SK-N-SH treated with all-trans-retinoic acid at 6 μM for 48 hours (cell line): ENCODE data around the gene GAPDHS.

Source experiments
- ATAC-seq: fragments of 200-7000 bp; cut with Tn5 transposase; 3 replicates; pipeline ENCODE4 v1.9.1; 2020; ENCODE audit warnings: mild to moderate bottlenecking, moderate library complexity
- ARNTL ChIP-seq: fragments of 450-650 bp; formaldehyde crosslinking; IDR thresholded peaks from 2 replicates; pipeline ENCODE4 v1.5.0; 2020; ENCODE audit warnings: low read depth, mild to moderate bottlenecking, moderate library complexity, borderline replicate concordance
- ESRRG ChIP-seq: fragments of 250-450 bp; sonication (Bioruptor Pico); IDR thresholded peaks from 2 replicates; pipeline ENCODE4 v1.6.1; 2021; ENCODE audit warnings: mild to moderate bottlenecking
- GLIS3 ChIP-seq: fragments of 250-450 bp; sonication (Bioruptor Pico); IDR thresholded peaks from 2 replicates; pipeline ENCODE4 v1.5.0; 2020; ENCODE audit warnings: mild to moderate bottlenecking, moderate library complexity
- ISL1 ChIP-seq: fragments of 250-450 bp; sonication (Bioruptor Pico); IDR thresholded peaks from 2 replicates; pipeline ENCODE4 v2.1.2; 2022; ENCODE audit warnings: mild to moderate bottlenecking, moderate library complexity
- OSR1 ChIP-seq: fragments of 250-450 bp; sonication (Bioruptor Pico); IDR thresholded peaks from 2 replicates; pipeline ENCODE4 v1.8.0; 2022; ENCODE audit warnings: moderate library complexity, mild to moderate bottlenecking, inconsistent platforms
- PPARA ChIP-seq: fragments of 250-450 bp; sonication (Bioruptor Pico); IDR thresholded peaks from 2 replicates; pipeline ENCODE4 v1.5.0; 2020; ENCODE audit warnings: mild to moderate bottlenecking, borderline replicate concordance
- RARB ChIP-seq: fragments of 250-450 bp; sonication (Bioruptor Pico); IDR thresholded peaks from 2 replicates; pipeline ENCODE4 v1.8.0; 2021; ENCODE audit warnings: mild to moderate bottlenecking, moderate library complexity
- SNAI2 ChIP-seq: fragments of 250-450 bp; sonication (Bioruptor Pico); IDR thresholded peaks from 2 replicates; pipeline ENCODE4 v1.5.0; 2020; ENCODE audit warnings: mild to moderate bottlenecking, moderate library complexity
- TCF4 ChIP-seq: fragments of 250-450 bp; sonication (Bioruptor Pico); IDR thresholded peaks from 2 replicates; pipeline ENCODE4 v1.8.0; 2021; ENCODE audit warnings: mild to moderate bottlenecking, moderate library complexity, borderline replicate concordance
- ZC3H10 ChIP-seq: fragments of 250-450 bp; sonication (Bioruptor Pico); IDR thresholded peaks from 2 replicates; pipeline ENCODE4 v1.5.1; 2021; ENCODE audit warnings: mild to moderate bottlenecking, moderate library complexity
- ZFP3 ChIP-seq: fragments of 250-450 bp; sonication (Bioruptor Pico); IDR thresholded peaks from 2 replicates; pipeline ENCODE4 v1.5.0; 2020; ENCODE audit warnings: mild to moderate bottlenecking, moderate library complexity
- ZFP30 ChIP-seq: fragments of 450-650 bp; formaldehyde crosslinking; IDR thresholded peaks from 2 replicates; pipeline ENCODE4 v1.5.0; 2022; ENCODE audit warnings: mild to moderate bottlenecking, moderate library complexity
- ZNF565 ChIP-seq: fragments of 450-650 bp; formaldehyde crosslinking; conservative IDR thresholded peaks from 2 replicates; pipeline ENCODE4 v1.5.0; 2020; ENCODE audit warnings: low read depth, mild to moderate bottlenecking, moderate library complexity
- TF ChIP-seq, protein P1 (sequence below): fragments of 250-450 bp; sonication (Bioruptor Pico); IDR thresholded peaks from 2 replicates; pipeline ENCODE4 v1.8.0; 2020; ENCODE audit warnings: mild to moderate bottlenecking, moderate library complexity, borderline replicate concordance
- TF ChIP-seq, protein P2 (sequence below): fragments of 250-450 bp; sonication (Bioruptor Pico); IDR thresholded peaks from 2 replicates; pipeline ENCODE4 v1.8.0; 2021; ENCODE audit warnings: low read depth, mild to moderate bottlenecking, moderate library complexity, borderline replicate concordance
- TF ChIP-seq, protein P3 (sequence below): fragments of 250-450 bp; sonication (Bioruptor Pico); IDR thresholded peaks from 2 replicates; pipeline ENCODE4 v1.5.1; 2020; ENCODE audit warnings: low read depth, mild to moderate bottlenecking, moderate library complexity
- TF ChIP-seq, protein P4 (sequence below): fragments of 250-450 bp; sonication (Bioruptor Pico); IDR thresholded peaks from 2 replicates; pipeline ENCODE4 v1.5.1; 2021; ENCODE audit warnings: mild to moderate bottlenecking, moderate library complexity
- TF ChIP-seq, protein P5 (sequence below): fragments of 250-450 bp; sonication (Bioruptor Pico); IDR thresholded peaks from 2 replicates; pipeline ENCODE4 v1.5.0; 2020; ENCODE audit warnings: mild to moderate bottlenecking, moderate library complexity

The GAPDHS gene

DNA sequence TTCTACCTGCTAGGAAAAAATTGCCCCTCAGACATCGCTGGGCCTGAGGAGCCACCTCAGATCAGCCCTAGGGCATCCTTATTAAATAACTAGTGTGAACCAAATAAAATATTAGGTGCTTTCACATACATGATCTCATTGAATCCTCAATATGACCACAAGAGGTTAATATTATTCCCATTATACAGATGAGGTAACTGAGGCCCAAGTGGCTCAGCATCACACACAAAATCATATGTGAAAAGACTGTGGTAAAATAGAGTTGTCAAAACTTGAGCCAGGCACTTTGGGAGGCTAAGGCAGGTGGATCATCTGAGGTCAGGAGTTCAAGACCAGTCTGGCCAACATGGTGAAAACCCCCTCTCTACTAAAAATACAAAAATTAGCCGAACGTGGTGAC is 16.9 kb upstream of the GAPDHS start:
- TF ChIP-seq ZFP30 (CRISPR knock-in tag) = no peak
- no peak for TF ChIP-seq PPARA (CRISPR knock-in tag)
- TF ChIP-seq TCF4 = no peak
- TF ChIP-seq RARB (CRISPR knock-in tag) = no peak
- TF ChIP-seq, protein P1, sequence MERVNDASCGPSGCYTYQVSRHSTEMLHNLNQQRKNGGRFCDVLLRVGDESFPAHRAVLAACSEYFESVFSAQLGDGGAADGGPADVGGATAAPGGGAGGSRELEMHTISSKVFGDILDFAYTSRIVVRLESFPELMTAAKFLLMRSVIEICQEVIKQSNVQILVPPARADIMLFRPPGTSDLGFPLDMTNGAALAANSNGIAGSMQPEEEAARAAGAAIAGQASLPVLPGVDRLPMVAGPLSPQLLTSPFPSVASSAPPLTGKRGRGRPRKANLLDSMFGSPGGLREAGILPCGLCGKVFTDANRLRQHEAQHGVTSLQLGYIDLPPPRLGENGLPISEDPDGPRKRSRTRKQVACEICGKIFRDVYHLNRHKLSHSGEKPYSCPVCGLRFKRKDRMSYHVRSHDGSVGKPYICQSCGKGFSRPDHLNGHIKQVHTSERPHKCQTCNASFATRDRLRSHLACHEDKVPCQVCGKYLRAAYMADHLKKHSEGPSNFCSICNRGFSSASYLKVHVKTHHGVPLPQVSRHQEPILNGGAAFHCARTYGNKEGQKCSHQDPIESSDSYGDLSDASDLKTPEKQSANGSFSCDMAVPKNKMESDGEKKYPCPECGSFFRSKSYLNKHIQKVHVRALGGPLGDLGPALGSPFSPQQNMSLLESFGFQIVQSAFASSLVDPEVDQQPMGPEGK (CRISPR knock-in tag) = no peak
- TF ChIP-seq, protein P2, sequence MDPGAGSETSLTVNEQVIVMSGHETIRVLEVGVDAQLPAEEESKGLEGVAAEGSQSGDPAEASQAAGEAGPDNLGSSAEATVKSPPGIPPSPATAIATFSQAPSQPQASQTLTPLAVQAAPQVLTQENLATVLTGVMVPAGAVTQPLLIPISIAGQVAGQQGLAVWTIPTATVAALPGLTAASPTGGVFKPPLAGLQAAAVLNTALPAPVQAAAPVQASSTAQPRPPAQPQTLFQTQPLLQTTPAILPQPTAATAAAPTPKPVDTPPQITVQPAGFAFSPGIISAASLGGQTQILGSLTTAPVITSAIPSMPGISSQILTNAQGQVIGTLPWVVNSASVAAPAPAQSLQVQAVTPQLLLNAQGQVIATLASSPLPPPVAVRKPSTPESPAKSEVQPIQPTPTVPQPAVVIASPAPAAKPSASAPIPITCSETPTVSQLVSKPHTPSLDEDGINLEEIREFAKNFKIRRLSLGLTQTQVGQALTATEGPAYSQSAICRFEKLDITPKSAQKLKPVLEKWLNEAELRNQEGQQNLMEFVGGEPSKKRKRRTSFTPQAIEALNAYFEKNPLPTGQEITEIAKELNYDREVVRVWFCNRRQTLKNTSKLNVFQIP = no peak
- TF ChIP-seq OSR1 = no peak
- TF ChIP-seq ZC3H10 (CRISPR knock-in tag) = no peak
- TF ChIP-seq, protein P3, sequence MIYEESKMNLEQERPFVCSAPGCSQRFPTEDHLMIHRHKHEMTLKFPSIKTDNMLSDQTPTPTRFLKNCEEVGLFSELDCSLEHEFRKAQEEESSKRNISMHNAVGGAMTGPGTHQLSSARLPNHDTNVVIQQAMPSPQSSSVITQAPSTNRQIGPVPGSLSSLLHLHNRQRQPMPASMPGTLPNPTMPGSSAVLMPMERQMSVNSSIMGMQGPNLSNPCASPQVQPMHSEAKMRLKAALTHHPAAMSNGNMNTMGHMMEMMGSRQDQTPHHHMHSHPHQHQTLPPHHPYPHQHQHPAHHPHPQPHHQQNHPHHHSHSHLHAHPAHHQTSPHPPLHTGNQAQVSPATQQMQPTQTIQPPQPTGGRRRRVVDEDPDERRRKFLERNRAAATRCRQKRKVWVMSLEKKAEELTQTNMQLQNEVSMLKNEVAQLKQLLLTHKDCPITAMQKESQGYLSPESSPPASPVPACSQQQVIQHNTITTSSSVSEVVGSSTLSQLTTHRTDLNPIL (CRISPR knock-in tag) = no peak
- TF ChIP-seq, all 23 proteins: peak for 0

DNA sequence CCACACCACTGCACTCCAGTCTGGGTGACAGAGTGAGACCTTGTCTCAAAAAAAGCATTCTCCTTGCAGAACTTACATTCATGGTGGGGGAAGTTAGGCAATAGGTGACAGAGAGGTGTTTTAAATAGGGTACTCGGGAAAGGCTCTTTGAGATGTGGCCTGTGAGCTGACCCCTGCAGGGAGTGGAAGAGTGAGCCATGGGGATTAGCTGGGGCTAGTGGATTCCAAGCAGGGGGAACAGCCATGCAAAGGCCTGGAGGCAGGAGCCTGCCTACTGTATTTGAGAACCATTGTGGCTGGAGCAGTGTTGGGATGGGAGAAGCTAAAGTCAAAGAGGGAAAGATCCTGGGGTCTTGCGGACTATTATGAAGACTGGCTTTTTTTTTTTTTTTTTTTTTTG is 15.9 kb upstream of the GAPDHS start:
- TF ChIP-seq TCF4 = no peak
- TF ChIP-seq ZC3H10 (CRISPR knock-in tag) = no peak
- no peak for TF ChIP-seq PPARA (CRISPR knock-in tag)
- no peak for TF ChIP-seq ZNF565
- ATAC-seq = no peak

More for the DNA sequence above, 16.9 kb upstream of the GAPDHS start:
- no peak for ATAC-seq

DNA sequence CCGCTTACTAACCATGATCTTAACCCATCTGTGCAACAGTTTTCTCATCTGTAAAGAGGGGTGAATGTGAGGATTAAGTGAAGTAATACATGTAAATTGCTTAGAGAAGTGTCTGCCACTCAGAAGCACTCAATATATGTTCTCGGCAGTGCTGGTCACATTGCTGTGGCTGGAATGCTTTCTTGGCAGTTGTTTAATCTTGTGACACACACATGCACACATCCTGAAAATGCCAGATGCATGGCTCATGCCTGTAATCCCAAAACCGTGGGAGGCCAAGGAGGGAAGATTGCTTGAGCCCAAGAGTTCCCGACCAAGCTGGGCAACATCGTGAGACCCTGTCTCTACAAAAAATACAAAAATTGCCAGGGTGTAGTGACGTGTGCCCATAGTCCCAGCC is 14.9 kb upstream of the GAPDHS start:
- TF ChIP-seq ESRRG (CRISPR knock-in tag) (no peak), TCF4 (no peak), SNAI2 (CRISPR knock-in tag) (no peak), ISL1 (CRISPR knock-in tag) (no peak), ZFP30 (CRISPR knock-in tag) (no peak), GLIS3 (CRISPR knock-in tag) (no peak), ZFP3 (CRISPR knock-in tag) (no peak), ARNTL (CRISPR knock-in tag) (no peak)
- TF ChIP-seq, protein P4, sequence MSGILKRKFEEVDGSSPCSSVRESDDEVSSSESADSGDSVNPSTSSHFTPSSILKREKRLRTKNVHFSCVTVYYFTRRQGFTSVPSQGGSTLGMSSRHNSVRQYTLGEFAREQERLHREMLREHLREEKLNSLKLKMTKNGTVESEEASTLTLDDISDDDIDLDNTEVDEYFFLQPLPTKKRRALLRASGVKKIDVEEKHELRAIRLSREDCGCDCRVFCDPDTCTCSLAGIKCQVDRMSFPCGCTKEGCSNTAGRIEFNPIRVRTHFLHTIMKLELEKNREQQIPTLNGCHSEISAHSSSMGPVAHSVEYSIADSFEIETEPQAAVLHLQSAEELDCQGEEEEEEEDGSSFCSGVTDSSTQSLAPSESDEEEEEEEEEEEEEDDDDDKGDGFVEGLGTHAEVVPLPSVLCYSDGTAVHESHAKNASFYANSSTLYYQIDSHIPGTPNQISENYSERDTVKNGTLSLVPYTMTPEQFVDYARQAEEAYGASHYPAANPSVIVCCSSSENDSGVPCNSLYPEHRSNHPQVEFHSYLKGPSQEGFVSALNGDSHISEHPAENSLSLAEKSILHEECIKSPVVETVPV (CRISPR knock-in tag) = no peak
- TF ChIP-seq, protein P2 = no peak
- TF ChIP-seq, protein P5, sequence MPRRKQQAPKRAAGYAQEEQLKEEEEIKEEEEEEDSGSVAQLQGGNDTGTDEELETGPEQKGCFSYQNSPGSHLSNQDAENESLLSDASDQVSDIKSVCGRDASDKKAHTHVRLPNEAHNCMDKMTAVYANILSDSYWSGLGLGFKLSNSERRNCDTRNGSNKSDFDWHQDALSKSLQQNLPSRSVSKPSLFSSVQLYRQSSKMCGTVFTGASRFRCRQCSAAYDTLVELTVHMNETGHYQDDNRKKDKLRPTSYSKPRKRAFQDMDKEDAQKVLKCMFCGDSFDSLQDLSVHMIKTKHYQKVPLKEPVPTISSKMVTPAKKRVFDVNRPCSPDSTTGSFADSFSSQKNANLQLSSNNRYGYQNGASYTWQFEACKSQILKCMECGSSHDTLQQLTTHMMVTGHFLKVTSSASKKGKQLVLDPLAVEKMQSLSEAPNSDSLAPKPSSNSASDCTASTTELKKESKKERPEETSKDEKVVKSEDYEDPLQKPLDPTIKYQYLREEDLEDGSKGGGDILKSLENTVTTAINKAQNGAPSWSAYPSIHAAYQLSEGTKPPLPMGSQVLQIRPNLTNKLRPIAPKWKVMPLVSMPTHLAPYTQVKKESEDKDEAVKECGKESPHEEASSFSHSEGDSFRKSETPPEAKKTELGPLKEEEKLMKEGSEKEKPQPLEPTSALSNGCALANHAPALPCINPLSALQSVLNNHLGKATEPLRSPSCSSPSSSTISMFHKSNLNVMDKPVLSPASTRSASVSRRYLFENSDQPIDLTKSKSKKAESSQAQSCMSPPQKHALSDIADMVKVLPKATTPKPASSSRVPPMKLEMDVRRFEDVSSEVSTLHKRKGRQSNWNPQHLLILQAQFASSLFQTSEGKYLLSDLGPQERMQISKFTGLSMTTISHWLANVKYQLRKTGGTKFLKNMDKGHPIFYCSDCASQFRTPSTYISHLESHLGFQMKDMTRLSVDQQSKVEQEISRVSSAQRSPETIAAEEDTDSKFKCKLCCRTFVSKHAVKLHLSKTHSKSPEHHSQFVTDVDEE = no peak
- TF ChIP-seq, protein P3 (CRISPR knock-in tag) = no peak
- peak; percentile 76 for ATAC-seq
